SK-N-SH (cell line): ENCODE results near the gene MVB12B. TPM values are rescaled to one million over a fixed set of nuclear protein-coding genes. Genes with fewer than 3 reads are reported as not detected.

Source experiments
- CTCF ChIA-PET: fragments of 300-600, 350-600 bp; formaldehyde crosslinking; extraction: SDS; loops from one replicate; lab custom pipeline; 2021; lab: Yijun Ruan, JAX
- POLR2A ChIA-PET: fragments of 350-600 bp; sonication (Branson Sonifier 250); formaldehyde crosslinking; extraction: SDS; loops from one replicate; lab custom pipeline; 2020; ENCODE audit warnings: antibody characterized with exemption, inconsistent platforms; lab: Yijun Ruan, JAX
- DNase-seq: peaks from one replicate; pipeline ENCODE4 v3.0.0; 2012
- H2AFZ ChIP-seq: fragments of 200-600 bp; sonication (generic); 2 replicates; pipeline ENCODE4 v1.8.1; 2016; ENCODE audit warnings: antibody characterized with exemption, mild to moderate bottlenecking, low read depth
- H3F3A ChIP-seq: fragments of 200-600 bp; sonication (generic); replicated peaks from 2 replicates; pipeline ENCODE3; 2016; ENCODE audit warnings: antibody characterized with exemption, mild to moderate bottlenecking; ENCODE audit not compliant: insufficient read depth
- H3K27ac ChIP-seq, 2 experiments: fragments of 200-500 bp in 1 of 2; fragments of 200-600 bp in 1 of 2; sonication (Bioruptor generic) in 1 of 2; sonication (generic), shearing (Covaris generic) in 1 of 2; 2 replicates each; pipeline versions ENCODE4 v1.5.1 to v1.6.1; 2014 to 2016; ENCODE audit warnings: low read depth in 2 of 2, inconsistent platforms in 1 of 2, low read length in 1 of 2, mild to moderate bottlenecking in 1 of 2, mixed read lengths in 1 of 2
- H3K27me3 ChIP-seq: fragments of 200-600 bp; sonication (generic), shearing (Covaris generic); 2 replicates; pipeline ENCODE4 v1.6.1; 2016; ENCODE audit warnings: mixed run types; ENCODE audit not compliant: insufficient read depth
- H3K36me3 ChIP-seq, 2 experiments: fragments of 200-500 bp in 1 of 2; fragments of 200-600 bp in 1 of 2; sonication (Bioruptor generic) in 1 of 2; sonication (generic) in 1 of 2; replicated peaks in 1 of 2; 2 replicates each; pipeline versions ENCODE3 to v1.5.1; 2014 to 2016; ENCODE audit warnings: low read length in 1 of 2, mild to moderate bottlenecking in 1 of 2; ENCODE audit not compliant: insufficient read depth in 2 of 2, control insufficient read depth in 1 of 2
- H3K4me1 ChIP-seq, 2 experiments: fragments of 200-500 bp in 1 of 2; fragments of 200-600 bp in 1 of 2; sonication (Bioruptor generic) in 1 of 2; sonication (generic), shearing (Covaris generic) in 1 of 2; 2 replicates each; pipeline versions ENCODE4 v1.5.1 to v1.6.1; 2014 to 2016; ENCODE audit warnings: low read depth in 1 of 2, low read length in 1 of 2, mixed run types in 1 of 2; ENCODE audit not compliant: insufficient read depth in 2 of 2, control insufficient read depth in 1 of 2
- H3K4me2 ChIP-seq: fragments of 200-600 bp; sonication (generic), shearing (Covaris generic); 2 replicates; pipeline ENCODE4 v1.6.1; 2017; ENCODE audit warnings: mixed run types
- H3K4me3 ChIP-seq, 2 experiments: fragments of 200-500 bp in 1 of 2; fragments of 200-600 bp in 1 of 2; sonication (Bioruptor generic) in 1 of 2; sonication (generic), shearing (Covaris generic) in 1 of 2; 2 replicates each; pipeline versions ENCODE4 v1.5.1 to v1.8.1; 2014 to 2016; ENCODE audit warnings: low read depth in 2 of 2, inconsistent platforms in 1 of 2, low read length in 1 of 2, mild to moderate bottlenecking in 1 of 2, mixed read lengths in 1 of 2, moderate library complexity in 1 of 2
- H3K79me2 ChIP-seq: fragments of 200-600 bp; sonication (generic); 2 replicates; pipeline ENCODE4 v1.8.1; 2017; ENCODE audit warnings: mild to moderate bottlenecking; ENCODE audit not compliant: insufficient read depth
- H3K9ac ChIP-seq: fragments of 200-600 bp; sonication (generic); 2 replicates; pipeline ENCODE4 v1.6.1; 2017; ENCODE audit warnings: mixed run types
- H3K9me2 ChIP-seq: fragments of 200-600 bp; sonication (generic); 2 replicates; pipeline ENCODE4 v1.6.1; 2017; ENCODE audit warnings: mixed run types
- H3K9me3 ChIP-seq: fragments of 200-600 bp; sonication (generic); 2 replicates; pipeline ENCODE4 v1.6.1; 2017; ENCODE audit warnings: mixed run types, mild to moderate bottlenecking, moderate library complexity
- H4K20me1 ChIP-seq: fragments of 200-600 bp; sonication (generic); 2 replicates; pipeline ENCODE4 v1.6.1; 2017; ENCODE audit warnings: mild to moderate bottlenecking, mixed run types; ENCODE audit not compliant: insufficient read depth
- ELF1 ChIP-seq: IDR thresholded peaks from 2 replicates; pipeline ENCODE4 v1.4.0; 2012
- EP300 ChIP-seq, 2 experiments: IDR thresholded peaks; 2 replicates each; pipeline versions ENCODE4 v1.4.0 to v1.6.1; 2012; ENCODE audit warnings: borderline replicate concordance in 1 of 2, low read depth in 1 of 2, low read length in 1 of 2
- EZH2phosphoT487 ChIP-seq: fragments of 200-600 bp; sonication (generic); IDR thresholded peaks from 2 replicates; pipeline ENCODE4 v1.6.1; 2017; ENCODE audit warnings: low read depth, mixed run types, mild to moderate bottlenecking, antibody characterized with exemption, moderate library complexity, borderline replicate concordance
- FOSL2 ChIP-seq: IDR thresholded peaks from 2 replicates; pipeline ENCODE4 v1.4.0; 2012; ENCODE audit warnings: low read depth, mild to moderate bottlenecking, moderate library complexity, borderline replicate concordance
- FOXJ3 ChIP-seq: sonication (generic); formaldehyde crosslinking; IDR thresholded peaks from 2 replicates; pipeline ENCODE4 v1.5.1; 2020; ENCODE audit warnings: mild to moderate bottlenecking, missing genetic modification reagents
- FOXM1 ChIP-seq: IDR thresholded peaks from 2 replicates; pipeline ENCODE4 v1.4.0; 2012; ENCODE audit warnings: low read depth, mild to moderate bottlenecking
- JUND ChIP-seq: IDR thresholded peaks from 2 replicates; pipeline ENCODE4 v1.4.0; 2012
- MXI1 ChIP-seq: IDR thresholded peaks from 2 replicates; pipeline ENCODE4 v1.6.1; 2012; ENCODE audit warnings: mild to moderate bottlenecking, low read depth, low read length, improper control_type of control experiment
- NFIC ChIP-seq: IDR thresholded peaks from 2 replicates; pipeline ENCODE4 v1.4.0; 2012; ENCODE audit warnings: borderline replicate concordance
- POLR2AphosphoS5 ChIP-seq: IDR thresholded peaks from 2 replicates; pipeline ENCODE4 v1.6.1; 2012; ENCODE audit warnings: low read depth, low read length
- RXRA ChIP-seq: IDR thresholded peaks from 2 replicates; pipeline ENCODE4 v1.4.0; 2012; ENCODE audit warnings: low read depth, mild to moderate bottlenecking, borderline replicate concordance
- SIN3A ChIP-seq: IDR thresholded peaks from 2 replicates; pipeline ENCODE4 v1.6.1; 2012; ENCODE audit warnings: low read depth, mild to moderate bottlenecking, low read length, moderate library complexity, borderline replicate concordance
- TAF1 ChIP-seq: IDR thresholded peaks from 2 replicates; pipeline ENCODE4 v1.6.1; 2012; ENCODE audit warnings: low read depth, mild to moderate bottlenecking, low read length, moderate library complexity, borderline replicate concordance
- TEAD4 ChIP-seq: IDR thresholded peaks from 2 replicates; pipeline ENCODE4 v1.4.0; 2012; ENCODE audit warnings: mild to moderate bottlenecking, borderline replicate concordance; ENCODE audit not compliant: insufficient read depth
- YY1 ChIP-seq: IDR thresholded peaks from 2 replicates; pipeline ENCODE4 v1.4.0; 2012; ENCODE audit warnings: low read depth, mild to moderate bottlenecking
- WGBS: methylation state at CpG from one replicate; pipeline ENCODE4 v1.1.6; 2017; ENCODE audit warnings: low lambda C conversion rate; 5-methylcytosine and 5-hydroxymethylcytosine counted together
- polyA plus RNA-seq, 3 experiments: library from polyadenylated mRNA; depleted of rRNA; stranded (reverse); fragments of >200 nt; gene quantifications; 2 replicates each; pipeline ENCODE4 v1.2.3, GENCODE V29; 2012

Gene MVB12B
- polyA plus RNA-seq, 1 of the 3 experiments (the other 2 are of a cell fraction), result 5.1 TPM

- H4K20me1 ChIP-seq, result no peaks in the 10 kb centered on the region
Measured at GRCh38 chr9:126518763-126519162, 192.1 kb downstream of the MVB12B start.

GRCh38 chr9:126519660-126520420, 193.2 kb downstream of the MVB12B start:
- no peaks in the 10 kb centered on the region for H3K9me2 ChIP-seq
- H3K79me2 ChIP-seq, result no peaks in the 10 kb centered on the region
- no peak overlapping the region for H2AFZ ChIP-seq
- H3K36me3 ChIP-seq, result no peaks in the 10 kb centered on the region
- no peak for TF ChIP-seq POLR2AphosphoS5
- TF ChIP-seq FOXJ3 (CRISPR knock-in tag), result no peak
- TF ChIP-seq TEAD4, result no peak
- no peak for TF ChIP-seq EP300 (IDR thresholded peaks at IDR 0.05; ENCODE audit: borderline replicate concordance in 1 of 2, low read depth in 1 of 2, low read length in 1 of 2)
- TF ChIP-seq, all 33 proteins: peak for 0
- peaks cover 19% of the 10 kb centered on the region; the same call in 1 of the 2 replicates for H3K27me3 ChIP-seq
- no peak for DNase-seq
- H3F3A ChIP-seq, result peaks cover 14% of the 10 kb centered on the region
- POLR2A ChIA-PET, result interaction anchor here (1.1 kb wide), 1 partner anchor 28 kb away, joined by 3 read pairs; no protein-coding TSS in a partner anchor
- no peaks in the 10 kb centered on the region for H4K20me1 ChIP-seq
- H3K4me1 ChIP-seq, result peaks cover 0 to 77% of the 10 kb centered on the region in 2 experiments; a peak in 2 of 4 replicates
- CTCF ChIA-PET, result interaction anchor here (0.9 to 21.2 kb wide), 5 partner anchors 12 to 105 kb away, joined by 3 to 473 read pairs (median 40); no protein-coding TSS in a partner anchor
- no peak overlapping the region; a peak in 1 of 4 replicates for H3K27ac ChIP-seq
- H3K4me2 ChIP-seq, result no peak overlapping the region
- H3K9me3 ChIP-seq, result no peaks in the 10 kb centered on the region
- WGBS, result 93% methylated on average over 16 of the region's 22 CpGs
- no peak overlapping the region for H3K4me3 ChIP-seq
- H3K9ac ChIP-seq, result no peak overlapping the region

More at GRCh38 chr9:126518763-126519162, 192.1 kb downstream of the MVB12B start:
- H3K9ac ChIP-seq, result no peak overlapping the region
- no peak overlapping the region for H3K4me2 ChIP-seq
- H3K27me3 ChIP-seq, result peaks cover 19% of the 10 kb centered on the region; the same call in 1 of the 2 replicates
- DNase-seq, result no peak
- H3K9me3 ChIP-seq, result no peaks in the 10 kb centered on the region
- H3K4me3 ChIP-seq, result no peak overlapping the region
- ChIA-PET CTCF (interaction anchor here (2.6 to 21.2 kb wide), 4 partner anchors 11 to 33 kb away, joined by 8 to 473 read pairs (median 80); no protein-coding TSS in a partner anchor), POLR2A (interaction anchor here (1.1 kb wide), 1 partner anchor 29 kb away, joined by 3 read pairs; no protein-coding TSS in a partner anchor)
- H3K27ac ChIP-seq, result no peak overlapping the region; a peak in 1 of 4 replicates
- 90% methylated on average over 7 of the region's 7 CpGs for WGBS
- H2AFZ ChIP-seq, result no peak overlapping the region
- H3K36me3 ChIP-seq, result no peaks in the 10 kb centered on the region
- peaks cover 14% of the 10 kb centered on the region for H3F3A ChIP-seq
- TF ChIP-seq YY1, result no peak
- no peak for TF ChIP-seq EZH2phosphoT487
- TF ChIP-seq POLR2AphosphoS5, result no peak
- TF ChIP-seq TAF1, result no peak
- no peak for TF ChIP-seq FOSL2
- TF ChIP-seq RXRA, result no peak
- no peak for TF ChIP-seq JUND
- no peak for TF ChIP-seq SIN3A
- TF ChIP-seq ELF1, result no peak
- TF ChIP-seq MXI1, result no peak
- TF ChIP-seq FOXM1, result no peak
- no peak for TF ChIP-seq FOXJ3 (CRISPR knock-in tag)
- TF ChIP-seq NFIC, result no peak
- H3K9me2 ChIP-seq, result no peaks in the 10 kb centered on the region
- peaks cover 0 to 71% of the 10 kb centered on the region in 2 experiments; a peak in 2 of 4 replicates for H3K4me1 ChIP-seq
- H3K79me2 ChIP-seq, result no peaks in the 10 kb centered on the region
